Esophagus squamous epithelium (tissue), 4 donors: ENCODE results near the gene DUSP16.

Experiments used
- CTCF ChIP-seq, 6 experiments: fragments of 450-650 bp in 4 of 6; fragments of 200-600 bp in 2 of 6; sonication (generic) in 2 of 6; IDR thresholded peaks; one replicate each; pipeline ENCODE4 v1.5.1; 2016 to 2019; ENCODE audit warnings: antibody characterized with exemption in 6 of 6, mild to moderate bottlenecking in 4 of 6, moderate library complexity in 4 of 6
- POLR2A ChIP-seq, 4 donors: fragments of 450-650 bp; IDR thresholded peaks; one replicate each; pipeline ENCODE4 v1.6.1; 2017; ENCODE audit warnings: antibody characterized with exemption in 4 of 4, mild to moderate bottlenecking in 4 of 4, moderate library complexity in 3 of 4

DNA sequence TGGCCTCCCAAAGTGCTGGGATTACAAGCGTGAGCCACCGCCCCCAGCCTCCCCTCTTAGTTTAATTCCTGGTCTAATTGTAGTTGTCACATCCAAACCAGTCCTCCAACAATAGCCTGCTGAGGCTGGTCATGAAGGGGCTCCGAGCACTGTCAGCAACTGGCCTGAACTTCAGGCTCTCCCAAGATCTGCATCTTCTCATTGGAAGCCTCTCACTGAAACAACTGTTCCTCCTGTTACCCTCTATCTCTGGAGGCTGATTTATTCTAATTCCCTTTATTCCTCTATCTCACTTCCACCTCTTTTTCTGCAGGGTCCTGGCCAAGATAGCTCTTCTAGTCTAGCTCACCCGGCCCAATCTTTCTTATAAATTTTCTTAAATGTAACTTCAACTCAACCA, 89.4 kb downstream of the DUSP16 start:
- TF ChIP-seq CTCF (IDR thresholded peaks at IDR 0.05) (no peak), POLR2A (IDR thresholded peaks at IDR 0.05) (no peak)
